Activated CD4-positive, CD25-positive, alpha-beta regulatory T cell treated with anti-CD3 and anti-CD28 coated beads, Interleukin-2, amount 50 U/mL, for 16 hours (primary cell): ENCODE measurements around the gene ERMP1.
A peak's percentile ranks its signal among the peaks of the same experiment; 100 is the strongest.
"Not testable (repeated sequence)": the region's sequence is repeated elsewhere in the genome, so short reads cannot be mapped to it uniquely, and the experiment has no call there.

Experiments used
- DNase-seq: peaks from one replicate; pipeline ENCODE4 v3.0.0-alpha.2; 2020; ENCODE audit warnings: low read depth, low spot score

ERMP1 gene, protein sequence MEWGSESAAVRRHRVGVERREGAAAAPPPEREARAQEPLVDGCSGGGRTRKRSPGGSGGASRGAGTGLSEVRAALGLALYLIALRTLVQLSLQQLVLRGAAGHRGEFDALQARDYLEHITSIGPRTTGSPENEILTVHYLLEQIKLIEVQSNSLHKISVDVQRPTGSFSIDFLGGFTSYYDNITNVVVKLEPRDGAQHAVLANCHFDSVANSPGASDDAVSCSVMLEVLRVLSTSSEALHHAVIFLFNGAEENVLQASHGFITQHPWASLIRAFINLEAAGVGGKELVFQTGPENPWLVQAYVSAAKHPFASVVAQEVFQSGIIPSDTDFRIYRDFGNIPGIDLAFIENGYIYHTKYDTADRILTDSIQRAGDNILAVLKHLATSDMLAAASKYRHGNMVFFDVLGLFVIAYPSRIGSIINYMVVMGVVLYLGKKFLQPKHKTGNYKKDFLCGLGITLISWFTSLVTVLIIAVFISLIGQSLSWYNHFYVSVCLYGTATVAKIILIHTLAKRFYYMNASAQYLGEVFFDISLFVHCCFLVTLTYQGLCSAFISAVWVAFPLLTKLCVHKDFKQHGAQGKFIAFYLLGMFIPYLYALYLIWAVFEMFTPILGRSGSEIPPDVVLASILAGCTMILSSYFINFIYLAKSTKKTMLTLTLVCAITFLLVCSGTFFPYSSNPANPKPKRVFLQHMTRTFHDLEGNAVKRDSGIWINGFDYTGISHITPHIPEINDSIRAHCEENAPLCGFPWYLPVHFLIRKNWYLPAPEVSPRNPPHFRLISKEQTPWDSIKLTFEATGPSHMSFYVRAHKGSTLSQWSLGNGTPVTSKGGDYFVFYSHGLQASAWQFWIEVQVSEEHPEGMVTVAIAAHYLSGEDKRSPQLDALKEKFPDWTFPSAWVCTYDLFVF

DNA sequence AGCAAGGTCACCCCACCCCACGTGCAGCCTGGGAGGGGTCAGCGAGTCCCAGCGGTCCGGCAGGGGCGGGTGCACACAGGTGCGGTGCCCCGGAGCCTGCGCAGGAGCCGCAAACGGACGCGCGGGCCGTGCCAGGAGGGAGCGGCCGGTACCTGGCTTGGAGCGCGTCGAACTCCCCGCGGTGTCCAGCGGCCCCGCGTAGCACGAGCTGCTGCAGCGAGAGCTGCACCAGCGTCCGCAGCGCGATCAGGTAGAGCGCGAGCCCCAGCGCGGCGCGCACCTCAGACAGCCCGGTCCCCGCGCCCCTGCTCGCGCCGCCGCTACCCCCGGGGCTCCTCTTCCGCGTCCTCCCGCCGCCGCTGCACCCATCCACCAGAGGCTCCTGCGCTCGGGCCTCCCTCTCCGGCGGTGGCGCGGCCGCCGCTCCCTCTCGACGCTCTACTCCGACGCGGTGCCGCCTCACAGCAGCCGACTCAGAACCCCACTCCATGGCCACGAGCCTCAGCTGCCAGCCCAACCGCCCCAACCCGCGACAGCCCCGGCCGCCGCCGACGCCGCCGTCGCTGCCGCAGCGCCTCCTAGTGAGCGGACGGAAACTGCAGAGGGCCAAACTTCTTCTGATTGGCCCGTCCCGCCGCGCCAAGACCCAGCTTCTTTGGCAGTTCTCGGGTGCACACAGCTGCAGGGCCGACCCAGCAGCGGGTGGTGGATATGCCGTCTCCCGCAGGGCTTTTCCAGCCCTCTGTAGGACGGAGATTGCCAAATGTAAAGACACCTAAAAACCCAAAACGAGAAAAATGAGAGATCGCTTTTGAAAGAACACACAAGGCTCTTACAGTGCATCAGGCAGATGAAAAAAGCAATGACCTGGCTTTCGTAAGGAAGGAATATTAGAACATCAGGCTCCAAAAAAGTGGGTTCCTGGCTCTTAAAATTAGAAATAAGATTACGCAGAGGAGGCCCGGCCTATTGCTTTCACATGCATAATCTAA is at the start of gene ERMP1:
Gene ERMP1, minus strand, starts transcription at position 580 of the 992 bp plus-strand sequence. Its CDS starts 90 bp downstream, at position 490.
- peak; percentile 81 for DNase-seq

GRCh38 chr9:5882244-5883012 is 49.5 kb upstream of the ERMP1 start:
- DNase-seq, result not testable (repeated sequence)

DNA sequence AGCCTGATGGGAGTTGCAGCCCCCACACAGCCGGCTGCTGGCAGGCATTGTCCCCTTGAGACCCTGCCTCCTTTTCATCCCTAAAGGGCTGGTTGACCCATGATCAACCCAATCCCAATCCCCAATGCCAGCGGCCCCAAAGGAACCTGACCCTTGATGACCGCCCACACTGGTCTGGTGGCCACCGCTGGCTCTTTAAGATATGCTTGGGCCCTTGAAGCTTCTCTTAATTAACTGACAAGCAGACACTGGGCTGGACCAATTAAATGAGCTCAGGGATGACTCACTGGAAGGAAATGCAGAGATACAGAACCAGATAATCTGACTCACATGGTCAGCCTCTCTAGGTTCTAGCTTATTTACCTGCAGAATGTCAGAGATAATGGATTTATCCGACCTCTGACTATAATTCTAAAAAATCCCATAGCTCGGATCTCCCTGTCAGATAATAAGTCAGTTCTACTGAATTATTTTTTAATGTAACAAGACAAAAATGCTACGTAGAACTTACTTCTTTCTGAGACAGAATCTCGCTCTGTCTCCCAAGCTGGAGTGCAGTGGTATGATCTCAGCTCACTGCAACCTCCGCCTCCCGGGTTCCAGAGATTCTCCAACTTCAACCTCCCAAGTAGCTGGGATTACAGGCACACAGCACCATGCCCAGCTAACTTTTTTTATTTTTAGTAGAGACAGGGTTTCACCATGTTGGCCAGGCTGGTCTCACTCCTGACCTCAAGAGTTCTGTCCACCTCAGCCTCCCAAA is 46.7 kb upstream of the ERMP1 start:
- DNase-seq, result no peak

DNA sequence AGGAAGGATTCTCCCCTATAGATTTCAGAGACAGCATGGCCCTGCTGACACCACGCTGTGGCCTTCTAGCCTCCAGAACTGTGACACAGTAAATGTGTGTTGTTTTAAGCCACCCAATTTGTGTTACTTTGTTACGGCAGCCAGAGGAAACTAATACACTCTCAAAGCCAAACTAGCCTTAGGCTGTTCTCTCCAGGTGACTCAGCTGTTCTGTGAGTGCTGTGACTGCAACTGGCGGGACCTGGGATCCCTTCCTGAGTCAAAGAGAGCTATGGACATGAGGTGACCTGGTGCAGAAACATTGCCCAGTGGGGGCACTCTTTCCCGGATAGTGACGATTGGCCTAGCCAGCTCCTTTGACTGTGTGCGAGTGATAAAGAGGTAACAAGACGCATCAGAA is 43.8 kb upstream of the ERMP1 start:
- no peak for DNase-seq

DNA sequence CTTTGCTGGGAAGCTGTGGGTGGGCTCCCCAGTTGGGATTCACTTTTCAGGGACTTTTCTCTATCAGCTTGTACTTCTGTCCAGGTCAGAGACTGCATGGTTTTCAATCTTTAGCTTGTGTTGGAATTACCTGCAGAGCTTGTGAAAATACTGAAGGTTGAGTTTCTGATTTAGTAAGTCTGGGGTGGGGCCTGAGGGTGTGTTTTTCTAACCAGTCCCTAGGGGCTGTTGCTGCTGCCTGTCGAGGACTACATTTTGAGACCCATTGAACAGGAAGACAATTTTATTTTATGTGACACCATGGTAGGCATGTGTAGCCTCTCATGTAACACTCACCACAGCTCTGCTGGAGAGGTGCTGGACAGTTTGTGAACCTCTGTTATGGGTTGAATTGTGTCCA is 43.1 kb upstream of the ERMP1 start:
- DNase-seq, result no peak

DNA sequence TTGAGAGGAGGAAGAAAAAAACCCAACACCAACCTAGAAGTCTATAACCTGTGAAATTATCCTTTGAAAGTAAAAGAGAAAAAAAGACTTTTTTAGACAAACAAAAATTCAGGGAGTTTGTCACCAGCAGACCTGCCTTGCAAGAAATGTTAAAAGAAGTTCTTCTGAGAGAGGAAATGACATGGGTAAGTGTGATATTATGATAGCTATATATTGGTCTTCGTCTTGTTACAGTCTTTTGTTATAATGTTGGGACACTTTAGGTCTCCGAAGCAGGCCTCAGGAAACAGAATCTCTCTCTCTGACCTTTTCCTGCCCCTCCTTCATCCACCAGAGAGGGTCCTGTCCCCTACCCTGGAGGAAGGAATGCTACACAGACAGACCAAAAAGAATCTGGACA is 41.1 kb upstream of the ERMP1 start:
- no peak for DNase-seq

GRCh38 chr9:5873439-5873838 is 40.5 kb upstream of the ERMP1 start:
- no peak for DNase-seq

- no peak for DNase-seq
Observed at GRCh38 chr9:5872511-5872910, 39.6 kb upstream of the ERMP1 start.

GRCh38 chr9:5871785-5872184 is 38.9 kb upstream of the ERMP1 start:
- no peak for DNase-seq

GRCh38 chr9:5870691-5871090 is 37.8 kb upstream of the ERMP1 start:
- DNase-seq, result no peak

GRCh38 chr9:5870020-5870339 is 37.1 kb upstream of the ERMP1 start:
- no peak for DNase-seq

- no peak for DNase-seq
Observed at GRCh38 chr9:5869315-5870019, 36.5 kb upstream of the ERMP1 start.

GRCh38 chr9:5868235-5868634 is 35.3 kb upstream of the ERMP1 start:
- DNase-seq, result no peak

- no peak for DNase-seq
Observed at GRCh38 chr9:5866685-5867084, 33.8 kb upstream of the ERMP1 start.

DNA sequence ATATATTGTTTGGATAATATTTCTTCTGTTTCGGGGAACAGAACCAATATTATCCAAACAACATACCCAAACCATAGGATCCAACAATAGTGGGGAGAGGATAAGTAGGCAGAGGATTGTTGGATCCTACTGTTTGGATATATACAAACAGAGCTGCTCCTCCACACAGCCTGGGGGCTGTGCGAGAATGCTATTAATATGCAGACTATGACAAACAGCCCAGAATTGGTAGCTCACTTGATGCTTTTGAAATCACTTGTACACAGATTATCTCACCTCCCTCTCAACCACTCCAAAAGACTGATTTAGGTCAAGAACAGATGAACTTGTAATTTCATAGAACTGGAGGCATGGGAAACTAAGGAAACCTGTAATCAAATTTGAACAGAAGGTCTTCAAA is 33.4 kb upstream of the ERMP1 start:
- no peak for DNase-seq

DNA sequence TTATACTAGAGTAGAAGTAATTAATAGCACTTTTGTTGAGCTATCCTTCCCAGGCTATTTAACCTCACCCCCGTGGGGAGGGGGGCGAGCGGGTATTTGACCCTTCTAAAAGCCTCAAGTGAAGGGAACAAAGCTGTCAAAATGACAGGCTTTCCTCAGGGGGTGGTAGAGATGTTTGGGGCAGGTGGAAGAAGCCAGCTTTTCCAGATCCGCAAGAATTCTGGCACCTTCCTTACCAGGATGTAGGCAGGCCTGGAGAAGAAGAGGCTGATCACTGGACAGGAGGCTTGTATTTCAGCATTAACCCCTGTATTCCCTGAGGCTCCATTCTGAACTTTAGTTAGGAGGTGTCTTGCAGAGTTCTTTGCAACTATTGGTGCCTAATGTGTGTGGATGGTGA is 31.5 kb upstream of the ERMP1 start:
- DNase-seq, result no peak

GRCh38 chr9:5863092-5863746 is 30.3 kb upstream of the ERMP1 start:
- DNase-seq, result no peak

DNA sequence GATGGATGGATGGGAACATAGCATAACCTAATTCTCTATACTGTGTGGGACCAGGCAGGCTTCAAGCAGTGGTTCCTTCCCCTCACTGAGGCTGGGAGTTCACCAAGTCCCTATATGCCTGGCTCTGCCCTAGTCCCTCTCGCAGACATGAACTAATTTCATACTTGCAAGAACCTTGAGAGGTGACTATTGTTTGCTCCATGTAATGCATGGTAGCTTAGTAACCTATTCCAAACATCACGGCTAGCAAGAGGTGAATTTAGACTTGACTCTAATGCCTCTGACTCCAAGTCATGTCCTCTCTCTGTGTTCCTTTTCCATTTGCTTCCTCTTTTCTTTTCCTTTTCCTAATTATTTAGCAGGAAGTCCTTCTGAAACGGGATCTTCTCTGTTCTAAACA is 25.9 kb upstream of the ERMP1 start:
- DNase-seq, result no peak

DNA sequence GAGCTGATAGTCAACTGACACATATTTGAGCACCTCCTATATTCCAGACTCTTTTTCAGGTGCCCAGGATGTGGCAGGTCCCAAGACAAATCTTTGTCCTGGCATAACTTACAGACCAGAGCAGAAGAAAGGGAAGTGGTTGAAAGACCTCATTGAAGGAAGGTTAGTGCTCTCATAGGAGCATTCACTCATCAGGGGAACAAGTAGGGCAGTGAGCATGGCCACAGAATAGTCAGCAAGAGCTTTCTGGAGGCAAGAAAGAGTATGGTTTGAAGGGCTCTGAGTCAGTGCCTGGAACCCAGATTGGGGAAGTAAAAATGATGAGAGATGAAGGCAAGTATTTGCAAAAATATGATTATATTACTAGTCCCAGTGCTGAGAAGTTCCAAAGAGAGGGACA is 25.0 kb upstream of the ERMP1 start:
- no peak for DNase-seq
